MV-4-11 (cell line): ENCODE data around the gene COX6A2.
"Not testable (repeated sequence)": the region's sequence is repeated elsewhere in the genome, so short reads cannot be mapped to it uniquely, and the experiment has no call there.

Source experiments
- DNase-seq: peaks from one replicate; lab custom pipeline; 2025; lab: John Stamatoyannopoulos, UW

Gene COX6A2

GRCh38 chr16:31461921-31462804, 34.0 kb upstream of the COX6A2 start:
- no peak for DNase-seq

- no peak for DNase-seq
Measured at GRCh38 chr16:31461201-31461920, 33.2 kb upstream of the COX6A2 start.

- peak; percentile 42 for DNase-seq
Measured at GRCh38 chr16:31460582-31461002, 32.4 kb upstream of the COX6A2 start.

- DNase-seq = peak; percentile 99
Measured at GRCh38 chr16:31459687-31460581, 31.8 kb upstream of the COX6A2 start.

GRCh38 chr16:31458844-31459686, 30.9 kb upstream of the COX6A2 start, which contains the start of gene ARMC5:
ARMC5 (plus strand) TSS chr16:31459501; CDS start chr16:31459525, 24 bp downstream.
- peak; percentile 98 for DNase-seq

- DNase-seq = peak; percentile 73
Measured at GRCh38 chr16:31458073-31458843, 30.1 kb upstream of the COX6A2 start.

- DNase-seq = no peak
Measured at GRCh38 chr16:31456988-31457360, 28.8 kb upstream of the COX6A2 start.

GRCh38 chr16:31455601-31456314, 27.6 kb upstream of the COX6A2 start:
- peak; percentile 17 for DNase-seq

- DNase-seq = peak; percentile 34
Measured at GRCh38 chr16:31453255-31454204, 25.4 kb upstream of the COX6A2 start.

GRCh38 chr16:31452631-31453106, 24.5 kb upstream of the COX6A2 start:
- no peak for DNase-seq

GRCh38 chr16:31451681-31452351, 23.7 kb upstream of the COX6A2 start:
- peak; percentile 51 for DNase-seq

- no peak for DNase-seq
Measured at GRCh38 chr16:31451201-31451600, 23.0 kb upstream of the COX6A2 start.

- not testable (repeated sequence) for DNase-seq
Measured at GRCh38 chr16:31445931-31446330, 17.8 kb upstream of the COX6A2 start.

GRCh38 chr16:31441956-31442355, 13.8 kb upstream of the COX6A2 start:
- DNase-seq = no peak

- no peak for DNase-seq
Measured at GRCh38 chr16:31440516-31441184, 12.5 kb upstream of the COX6A2 start.

GRCh38 chr16:31439519-31439918, 11.4 kb upstream of the COX6A2 start:
- DNase-seq = no peak

GRCh38 chr16:31439023-31439422, 10.9 kb upstream of the COX6A2 start:
- not testable (repeated sequence) for DNase-seq
